GM18499 (cell line): ENCODE measurements around the gene DCST2.

ENCODE experiments used
- ATAC-seq: cut with Tn5 transposase; IDR thresholded peaks from one replicate; pipeline ENCODE4 v1.9.1; 2021; ENCODE audit warnings: moderate number of reproducible peaks; ENCODE audit not compliant: insufficient read depth, unreplicated experiment

DCST2 gene

DNA sequence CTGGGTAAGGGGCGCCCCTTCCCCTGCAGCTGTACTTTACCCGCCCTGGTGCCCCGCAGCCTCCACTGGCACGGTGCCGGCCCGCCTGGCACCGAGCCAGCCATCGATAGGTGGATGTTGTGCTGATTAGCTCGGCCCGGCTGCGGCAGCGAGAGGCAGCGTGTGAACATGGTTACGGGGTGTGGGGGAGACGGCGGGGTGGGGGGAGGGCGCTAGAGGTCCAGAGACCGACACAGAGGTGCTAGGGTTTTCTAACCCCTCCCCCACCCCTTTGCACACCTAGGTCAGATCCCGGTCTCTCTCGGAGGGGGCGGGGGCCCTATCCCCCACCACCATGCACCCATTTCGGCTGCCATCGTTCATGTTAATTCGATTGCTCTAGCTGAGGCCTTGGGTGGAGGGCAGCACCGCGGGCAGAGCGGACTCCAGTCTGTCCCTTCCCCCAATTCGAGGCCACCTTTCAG is 36.6 kb upstream of the DCST2 start:
- no peak for ATAC-seq

DNA sequence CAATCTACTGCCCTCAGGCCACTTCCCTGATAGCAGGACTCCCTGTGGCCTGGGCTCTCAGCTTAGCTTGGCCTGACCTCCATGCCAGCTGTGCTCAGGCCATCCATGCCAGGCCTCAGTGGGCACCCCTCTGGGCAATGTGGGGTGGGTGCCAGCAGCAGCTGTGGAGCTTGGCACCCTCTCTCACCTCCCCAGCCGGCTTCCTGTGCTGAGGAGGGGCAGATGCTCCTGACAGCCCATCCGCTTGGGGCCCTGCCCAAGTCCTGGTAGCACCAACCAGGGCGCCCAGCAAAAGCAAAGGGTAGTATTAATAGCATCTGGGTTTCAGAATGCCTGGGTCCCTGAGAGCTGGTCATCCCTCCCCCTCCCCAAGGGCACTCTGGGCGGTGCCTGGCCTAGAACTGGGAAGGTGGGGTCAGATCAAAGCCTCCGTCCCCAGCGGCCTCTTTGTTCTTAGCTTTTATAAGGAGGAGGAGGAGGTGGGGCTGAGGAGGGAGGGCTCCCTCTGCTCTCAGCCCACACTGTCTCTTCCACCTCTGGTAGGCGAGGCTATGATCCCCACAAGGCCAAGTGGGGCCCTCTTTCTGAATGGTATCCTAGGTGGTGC is 36.1 kb upstream of the DCST2 start:
- ATAC-seq: no peak

DNA sequence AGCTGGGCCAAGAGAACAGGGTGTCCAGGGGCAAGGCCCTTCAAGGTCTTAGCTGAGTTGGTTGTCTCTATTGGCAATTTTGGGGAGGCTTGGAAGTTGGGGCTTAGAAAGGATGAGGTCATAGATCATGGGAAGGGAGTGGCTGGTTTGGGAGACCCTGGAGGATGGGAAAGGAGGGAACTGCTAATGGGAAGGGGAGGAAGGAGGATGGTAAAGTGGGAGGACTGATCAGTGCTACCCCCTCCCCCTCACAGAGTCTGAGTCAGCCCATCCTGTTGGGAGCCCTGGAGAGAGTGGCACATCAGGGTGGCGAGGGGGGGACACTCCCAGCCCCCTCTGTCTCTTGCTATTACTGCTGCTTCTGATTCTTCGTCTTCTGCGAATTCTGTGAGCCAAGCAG is 35.0 kb upstream of the DCST2 start:
- no peak for ATAC-seq

DNA sequence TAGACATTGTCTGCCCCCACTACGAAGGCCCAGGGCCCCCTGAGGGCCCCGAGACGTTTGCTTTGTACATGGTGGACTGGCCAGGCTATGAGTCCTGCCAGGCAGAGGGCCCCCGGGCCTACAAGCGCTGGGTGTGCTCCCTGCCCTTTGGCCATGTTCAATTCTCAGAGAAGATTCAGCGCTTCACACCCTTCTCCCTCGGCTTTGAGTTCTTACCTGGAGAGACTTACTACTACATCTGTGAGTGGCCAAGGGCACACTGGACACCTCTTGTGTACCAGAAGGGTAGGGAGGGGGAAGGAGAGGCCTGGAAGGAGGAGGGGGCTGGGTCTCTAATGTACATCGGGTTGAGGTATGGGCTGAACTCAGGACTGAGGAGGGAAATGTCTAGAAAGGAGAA is 33.2 kb upstream of the DCST2 start:
- ATAC-seq: no peak

DNA sequence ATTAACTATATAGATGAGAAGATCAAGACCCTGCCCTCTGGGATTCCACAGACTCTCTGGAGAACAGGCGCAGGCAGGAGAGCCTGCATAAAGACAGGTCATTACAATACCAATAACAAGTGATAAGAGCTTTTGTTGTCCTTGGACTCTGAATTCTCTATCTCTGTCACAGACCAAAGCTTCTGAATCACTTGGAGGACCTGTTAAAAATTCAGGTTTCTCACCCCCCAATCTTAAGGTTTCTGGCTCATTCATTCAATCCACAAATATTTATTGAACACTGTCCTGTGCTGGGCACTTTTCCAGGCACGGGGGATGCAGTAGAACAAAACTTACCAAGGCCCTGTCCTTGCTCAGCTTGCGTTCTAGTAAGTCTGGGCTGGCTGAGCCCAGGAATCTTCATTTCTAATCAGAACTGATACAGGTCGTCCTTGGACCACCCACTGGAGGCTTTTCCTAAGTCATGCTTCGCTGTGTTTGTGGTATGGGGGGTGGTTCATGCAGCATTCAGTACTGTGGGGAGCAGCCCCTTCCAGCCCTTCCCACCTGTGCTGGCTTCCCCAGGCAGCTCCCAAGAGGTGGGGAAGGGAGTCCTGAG is 31.4 kb upstream of the DCST2 start:
- ATAC-seq: no peak

DNA sequence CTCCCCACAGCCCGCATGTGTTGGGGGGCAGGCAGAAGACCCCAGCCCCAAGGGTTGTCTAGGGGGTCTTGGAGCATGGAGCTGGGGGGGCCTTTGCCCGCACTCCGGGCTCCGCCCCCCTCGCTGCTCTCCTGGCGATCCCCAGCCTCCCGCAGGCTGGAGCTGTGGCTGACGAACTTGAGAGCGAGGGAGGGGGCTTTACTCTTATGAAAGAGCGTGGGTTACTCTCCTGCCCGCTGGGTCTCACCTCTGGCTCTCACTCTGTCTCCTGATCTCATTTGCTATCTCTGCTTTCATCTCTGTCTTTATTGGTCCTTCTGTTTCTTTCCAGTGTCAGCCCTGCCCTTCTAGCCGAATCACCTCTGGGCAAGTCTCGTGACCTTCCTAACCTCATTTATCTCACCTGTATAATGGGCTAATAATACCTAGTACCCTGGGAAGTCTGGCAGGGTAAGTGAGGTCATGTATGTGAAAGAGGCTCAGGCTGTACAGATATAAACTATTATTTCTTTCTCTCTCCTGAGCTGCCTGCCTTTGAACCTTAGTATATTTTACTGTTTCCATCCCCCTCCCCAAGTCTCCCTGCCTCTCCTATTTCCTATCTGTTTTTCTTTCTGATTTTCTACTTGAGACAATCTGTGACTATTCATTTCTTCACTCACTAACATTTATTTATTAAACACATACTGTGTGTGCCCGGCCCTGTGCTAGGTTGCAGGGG is 30.7 kb upstream of the DCST2 start:
- ATAC-seq: no peak

DNA sequence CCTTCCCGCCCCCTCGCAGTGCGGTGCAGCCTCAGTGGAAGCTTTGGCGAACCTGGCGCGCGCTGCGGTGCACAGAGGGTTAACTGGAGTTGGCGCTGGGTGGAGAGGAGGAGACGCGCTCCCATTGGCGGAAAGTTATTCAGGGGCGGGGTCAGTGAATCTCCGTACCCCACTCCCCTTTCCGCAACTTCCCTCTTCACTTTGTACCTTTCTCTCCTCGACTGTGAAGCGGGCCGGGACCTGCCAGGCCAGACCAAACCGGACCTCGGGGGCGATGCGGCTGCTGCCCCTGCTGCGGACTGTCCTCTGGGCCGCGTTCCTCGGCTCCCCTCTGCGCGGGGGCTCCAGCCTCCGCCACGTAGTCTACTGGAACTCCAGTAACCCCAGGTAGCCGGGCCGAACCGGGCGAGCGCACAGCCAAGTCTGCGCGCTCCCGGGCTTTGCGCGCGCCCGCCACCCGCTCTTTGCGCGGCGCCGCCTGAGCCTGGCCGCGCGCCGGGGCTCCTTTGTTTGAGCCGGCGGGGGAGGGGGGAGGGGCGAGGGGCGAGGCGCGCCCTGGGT is 30.0 kb upstream of the DCST2 start, which contains the start of gene EFNA4:
EFNA4 (plus strand) TSS at position 191 of the 561 bp plus-strand sequence; CDS start at position 275, 84 bp downstream.
- ATAC-seq: peak; percentile 43

DNA sequence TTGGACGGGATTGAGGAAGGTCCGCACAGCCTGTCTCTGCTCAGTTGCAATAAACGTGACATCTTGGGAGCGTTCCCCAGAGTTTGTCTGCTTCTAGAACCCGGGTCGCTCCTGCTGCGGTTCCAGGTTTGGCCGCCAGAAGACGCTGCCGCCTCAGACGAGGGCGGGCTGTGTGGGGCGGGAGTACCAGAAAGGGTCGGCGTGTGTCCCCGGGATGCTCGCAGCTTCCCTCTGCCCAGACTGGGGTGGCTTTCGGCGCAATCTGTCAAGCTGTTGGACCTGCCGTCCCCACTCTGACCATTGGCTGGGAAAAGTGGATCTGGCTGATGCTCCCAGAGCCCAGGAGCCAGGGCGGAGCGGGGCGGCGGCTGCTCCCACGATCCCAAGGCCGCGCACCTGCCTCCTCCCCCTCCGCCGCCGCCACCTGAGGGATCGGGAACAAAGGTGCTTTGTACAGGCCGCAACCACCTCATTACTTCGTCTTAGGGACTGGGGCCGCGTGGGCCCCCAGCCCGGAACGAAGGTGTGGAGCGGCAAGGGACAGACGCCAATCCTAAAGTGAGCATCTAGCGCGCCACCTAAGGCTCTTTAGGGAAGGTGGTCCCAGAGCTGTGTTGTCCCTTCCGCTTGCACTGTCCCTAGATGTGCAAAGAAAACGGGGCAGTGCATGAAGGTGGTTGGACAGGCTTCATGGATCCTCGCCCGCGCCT is 29.3 kb upstream of the DCST2 start:
- ATAC-seq: no peak

DNA sequence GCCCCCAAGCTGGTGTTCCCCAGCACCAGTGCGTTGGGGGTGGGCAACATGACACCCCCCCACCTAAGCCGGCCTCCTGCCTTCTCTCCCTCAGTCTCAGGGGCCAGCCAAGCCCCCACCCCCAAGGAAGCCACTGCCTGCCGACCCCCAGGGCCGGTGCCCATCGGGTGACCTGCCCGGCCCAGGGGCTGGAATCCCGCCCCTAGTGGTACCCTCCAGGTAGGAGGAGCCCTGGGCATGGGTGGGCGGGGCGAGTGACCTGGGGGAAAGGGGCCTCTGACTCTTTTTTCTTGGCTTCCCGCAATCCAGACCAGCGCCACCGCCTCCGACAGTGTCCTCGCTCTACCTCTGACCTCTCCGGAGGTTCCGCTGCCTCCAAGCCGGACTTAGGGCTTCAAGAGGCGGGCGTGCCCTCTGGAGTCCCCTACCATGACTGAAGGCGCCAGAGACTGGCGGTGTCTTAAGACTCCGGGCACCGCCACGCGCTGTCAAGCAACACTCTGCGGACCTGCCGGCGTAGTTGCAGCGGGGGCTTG is 28.6 kb upstream of the DCST2 start:
- ATAC-seq: no peak

DNA sequence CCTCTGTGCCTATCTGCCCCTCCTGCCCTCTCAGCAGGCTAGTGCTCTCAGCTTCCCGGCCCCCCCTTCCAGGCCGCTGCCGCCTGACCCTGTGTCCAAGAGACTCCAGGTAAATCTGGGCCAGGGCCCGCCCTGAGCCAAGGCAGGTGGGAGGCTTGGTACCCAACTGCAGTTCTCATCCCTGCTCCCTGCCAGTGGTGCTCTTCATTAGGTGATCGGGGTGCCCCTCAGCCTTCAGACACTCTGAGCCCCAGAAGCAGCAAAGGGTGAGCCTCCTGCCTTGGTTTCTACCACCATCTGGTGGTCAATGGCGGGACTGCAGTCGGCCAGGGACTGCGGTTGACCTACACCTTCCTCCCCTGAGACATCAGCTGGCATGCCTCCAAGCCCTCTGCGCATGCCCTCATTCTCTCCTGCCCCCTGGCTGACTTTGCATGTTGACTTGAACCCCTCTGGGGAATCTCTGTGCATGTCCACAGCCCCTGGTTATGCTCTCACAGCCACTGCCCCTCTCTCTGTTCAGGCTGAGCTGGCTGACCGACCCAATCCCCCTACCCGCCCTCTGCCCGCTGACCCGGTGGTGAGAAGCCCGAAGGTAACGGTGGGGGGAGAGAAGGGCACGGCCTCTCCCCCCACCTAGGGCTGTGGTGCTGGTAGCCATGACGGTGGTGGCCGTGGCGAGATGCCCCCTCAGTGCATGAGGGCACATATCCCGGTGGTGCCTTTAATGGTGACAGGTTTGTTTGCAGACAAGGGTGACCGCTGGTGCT is 28.0 kb upstream of the DCST2 start:
- no peak for ATAC-seq

DNA sequence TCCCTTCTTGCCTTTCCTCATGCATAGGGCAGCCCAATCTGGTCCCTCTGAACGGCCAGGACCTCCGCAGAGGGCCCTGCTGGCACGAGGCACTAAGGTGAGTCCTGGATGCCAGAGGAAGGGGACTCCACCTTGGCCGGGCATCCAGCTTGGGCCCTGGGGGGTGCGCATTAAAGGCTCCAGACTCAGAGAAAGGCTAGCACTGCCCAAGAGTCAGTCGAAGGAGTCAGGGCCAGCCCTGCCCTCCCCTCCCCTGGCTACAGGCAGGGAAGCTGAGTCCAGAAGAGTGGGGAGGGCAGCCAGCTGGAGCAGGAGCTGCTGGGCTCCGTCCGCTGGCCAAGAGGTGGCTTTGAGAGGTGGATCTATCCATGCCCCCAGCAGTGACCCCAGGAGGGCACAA is 27.2 kb upstream of the DCST2 start:
- no peak for ATAC-seq

DNA sequence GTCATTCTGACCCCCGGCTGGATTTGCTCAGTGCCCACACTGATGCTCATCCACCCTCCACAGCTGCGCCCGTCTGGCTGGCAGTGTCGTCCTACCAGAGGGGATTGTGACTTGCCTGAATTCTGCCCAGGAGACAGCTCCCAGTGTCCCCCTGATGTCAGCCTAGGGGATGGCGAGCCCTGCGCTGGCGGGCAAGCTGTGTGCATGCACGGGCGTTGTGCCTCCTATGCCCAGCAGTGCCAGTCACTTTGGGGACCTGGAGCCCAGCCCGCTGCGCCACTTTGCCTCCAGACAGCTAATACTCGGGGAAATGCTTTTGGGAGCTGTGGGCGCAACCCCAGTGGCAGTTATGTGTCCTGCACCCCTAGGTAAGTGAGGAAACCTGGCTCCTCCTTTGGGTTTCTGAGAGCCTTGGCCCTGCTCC is 24.2 kb upstream of the DCST2 start:
- no peak for ATAC-seq

DNA sequence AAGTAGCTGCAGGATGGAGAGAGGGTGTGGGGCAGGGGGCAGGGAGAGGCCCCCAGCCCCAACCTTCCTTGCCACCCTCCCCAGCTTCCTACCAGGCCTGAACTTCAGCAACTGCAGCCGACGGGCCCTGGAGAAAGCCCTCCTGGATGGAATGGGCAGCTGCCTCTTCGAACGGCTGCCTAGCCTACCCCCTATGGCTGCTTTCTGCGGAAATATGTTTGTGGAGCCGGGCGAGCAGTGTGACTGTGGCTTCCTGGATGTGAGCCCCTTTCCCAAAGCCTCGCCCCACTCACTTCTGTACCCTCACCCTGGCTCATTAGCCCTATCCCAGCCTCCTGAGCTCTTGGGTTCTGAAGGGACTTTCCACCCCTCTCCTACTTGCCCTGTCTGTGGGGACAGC is 23.5 kb upstream of the DCST2 start:
- no peak for ATAC-seq

DNA sequence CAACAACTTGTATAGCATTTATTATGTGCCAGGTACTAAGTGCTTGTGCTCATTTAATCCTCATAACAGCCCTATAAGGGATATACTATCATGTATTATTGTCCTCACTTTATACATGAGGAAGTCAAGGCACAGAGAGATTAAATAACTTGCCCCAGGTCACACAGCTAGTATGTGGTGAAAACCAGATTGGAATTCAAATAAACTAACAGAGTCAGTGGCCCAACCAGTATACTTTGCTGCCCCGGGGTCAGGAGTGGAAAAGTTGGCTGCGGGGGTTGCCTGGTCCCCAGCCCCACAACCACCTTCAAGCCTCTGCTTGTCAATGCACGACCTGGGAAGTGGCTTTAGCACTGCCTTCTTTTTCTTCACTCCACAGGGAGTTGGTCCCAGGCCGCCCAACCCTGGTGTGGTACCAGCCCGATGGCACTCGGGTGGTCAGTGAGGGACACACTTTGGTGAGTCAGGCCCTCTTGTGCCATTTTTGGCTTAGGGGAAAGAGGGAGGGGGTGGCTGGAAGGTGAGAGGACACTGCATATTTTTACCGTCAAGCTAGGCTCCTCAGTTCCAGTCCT is 20.0 kb upstream of the DCST2 start:
- no peak for ATAC-seq

DNA sequence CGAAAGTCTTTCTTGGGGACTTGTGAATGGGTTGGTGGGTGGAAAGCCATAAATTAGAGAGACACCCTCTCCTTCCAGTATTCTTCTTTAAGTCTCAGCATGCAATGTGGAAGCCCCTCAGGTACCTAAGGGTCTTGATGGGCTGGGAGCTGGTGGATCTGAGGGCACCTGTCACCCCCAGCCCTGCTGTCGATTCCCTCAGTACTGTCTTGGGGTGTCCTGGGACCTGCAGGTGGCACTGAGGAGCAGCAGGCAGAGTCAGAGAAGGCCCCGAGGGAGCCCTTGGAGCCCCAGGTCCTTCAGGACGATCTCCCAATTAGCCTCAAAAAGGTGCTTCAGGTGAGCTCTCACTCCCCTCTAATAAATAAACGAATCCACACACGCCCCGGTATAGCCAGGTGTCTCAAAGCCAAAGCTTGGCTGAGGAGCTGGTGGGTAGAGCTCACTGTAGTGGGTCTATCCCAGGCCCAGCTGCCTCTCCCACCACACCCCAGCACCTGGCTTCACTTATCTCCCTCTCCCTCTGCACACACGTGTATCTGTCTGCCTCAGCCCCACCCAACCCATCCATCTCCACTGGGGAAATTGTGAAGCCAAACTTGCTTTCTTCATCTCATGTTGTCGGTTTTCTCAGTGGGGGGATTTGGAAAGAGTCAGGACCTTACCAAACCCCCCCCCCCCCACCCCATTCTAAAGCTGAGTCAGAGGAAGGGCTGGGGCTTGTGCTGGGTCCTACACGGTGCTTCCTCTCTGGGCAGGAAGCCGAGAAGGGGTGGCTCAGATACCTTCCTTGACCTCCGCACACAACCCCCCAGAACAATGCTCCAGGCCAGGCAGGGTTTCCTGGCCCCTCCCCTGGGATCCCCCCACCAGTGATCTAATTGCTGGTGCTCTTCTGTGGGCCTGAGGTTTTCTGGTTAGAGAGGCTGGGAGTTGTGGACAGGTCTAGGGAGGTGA is 19.1 kb upstream of the DCST2 start:
- no peak for ATAC-seq

DNA sequence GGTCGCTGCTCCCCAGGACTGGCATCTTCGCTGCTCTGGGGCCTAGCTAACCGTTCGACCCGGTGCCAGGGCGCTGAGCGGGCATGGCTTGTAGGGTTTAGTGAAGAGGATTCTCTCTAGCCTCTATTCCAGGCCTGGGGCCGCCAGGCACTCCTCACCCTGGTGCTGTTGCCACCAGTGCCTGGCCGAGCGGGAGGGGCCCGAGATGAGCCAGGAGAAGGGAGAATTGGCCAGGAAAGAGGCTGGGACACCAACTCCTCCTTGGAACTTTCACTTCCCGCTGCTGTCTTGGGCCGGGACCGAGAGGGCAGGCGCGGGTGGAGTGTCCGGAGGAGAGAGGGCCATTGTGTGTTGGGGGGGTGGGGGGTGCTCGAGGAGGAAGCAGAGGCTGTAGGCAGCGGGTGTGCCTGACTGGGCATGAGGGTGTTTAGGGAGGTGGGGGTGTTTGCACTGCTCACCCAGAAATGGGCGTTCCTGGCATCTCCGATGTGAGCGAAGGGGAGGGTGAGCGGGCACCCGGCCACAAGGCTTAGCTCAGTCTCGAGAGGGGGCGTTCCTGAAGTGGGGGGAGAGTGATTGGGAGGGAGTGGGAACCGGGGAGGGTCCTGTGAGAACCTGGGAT is 18.3 kb upstream of the DCST2 start:
- ATAC-seq: no peak

DNA sequence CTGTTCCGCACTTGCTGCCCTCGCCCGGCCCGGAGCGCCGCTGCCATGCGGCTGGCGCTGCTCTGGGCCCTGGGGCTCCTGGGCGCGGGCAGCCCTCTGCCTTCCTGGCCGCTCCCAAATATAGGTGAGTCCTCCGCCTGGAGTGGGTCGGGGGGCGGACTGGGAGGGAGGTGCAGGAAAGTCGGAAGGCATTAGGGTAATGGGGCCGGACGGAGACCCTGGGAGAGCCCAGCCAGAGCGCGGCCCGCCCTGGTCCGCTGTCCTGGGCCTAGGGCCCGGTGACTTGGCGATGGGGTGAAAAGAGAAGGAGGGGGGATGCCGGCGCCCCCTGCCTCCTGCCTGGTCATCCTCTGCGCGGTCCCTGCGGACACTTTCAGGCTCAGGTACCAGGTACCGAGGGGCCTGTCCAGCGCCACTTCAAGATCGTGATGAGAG is 17.8 kb upstream of the DCST2 start:
- no peak for ATAC-seq
